Prostate gland (tissue), 2 donors: ENCODE measurements around the gene NFAM1.

Experiments
- POLR2A ChIP-seq: fragments of 450-650 bp; IDR thresholded peaks from one replicate; pipeline ENCODE4 v1.6.1; 2016; ENCODE audit warnings: antibody characterized with exemption, mild to moderate bottlenecking
- TF ChIP-seq, protein P1 (sequence below), 4 experiments: fragments of 200-600 bp in 2 of 4; fragments of 450-650 bp in 2 of 4; sonication (generic) in 2 of 4; IDR thresholded peaks; 1 replicate in 3 of 4; 2 replicates in 1 of 4; pipeline ENCODE4 v1.5.1; 2016 to 2019; ENCODE audit warnings: antibody characterized with exemption in 4 of 4, mild to moderate bottlenecking in 2 of 4, moderate library complexity in 2 of 4

DNA sequence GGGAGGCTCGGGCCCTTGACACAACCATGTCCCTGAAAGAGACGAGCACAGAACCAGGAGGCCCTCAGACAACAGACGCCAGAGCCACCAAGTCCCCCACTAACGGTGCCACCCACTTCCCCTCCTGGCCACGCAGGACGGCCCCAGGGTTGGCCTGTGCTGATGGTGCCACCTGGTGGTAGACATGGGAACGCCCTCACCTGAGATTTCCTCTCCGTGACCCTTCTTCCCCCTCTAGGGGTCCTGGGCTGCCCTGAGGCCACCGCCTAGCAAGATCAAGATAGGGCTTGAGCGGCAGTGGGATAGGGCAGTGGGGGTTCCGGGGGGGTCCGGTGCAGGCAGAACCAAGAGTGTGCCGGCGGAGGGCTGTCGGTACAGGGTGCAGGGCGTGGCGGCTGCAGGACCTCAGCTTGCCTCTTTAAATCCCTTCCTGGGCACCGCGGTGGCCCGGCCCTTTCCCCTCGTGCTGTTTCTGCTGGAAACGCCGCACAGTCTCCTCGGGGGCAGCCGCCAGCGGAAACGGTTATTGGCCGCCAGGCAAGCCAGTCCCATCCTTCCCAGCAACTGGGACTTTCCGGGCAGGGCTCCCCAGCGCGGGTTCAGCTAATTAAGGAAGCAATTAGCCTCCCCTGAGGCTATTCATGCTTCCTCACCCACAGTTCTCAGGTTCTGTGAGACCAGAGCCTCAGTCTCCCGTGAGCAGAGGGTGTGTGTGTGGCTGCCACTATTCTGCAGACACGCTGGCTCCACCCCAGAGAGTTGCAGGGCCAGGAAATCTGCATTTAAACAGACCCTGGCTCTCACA, 5.5 kb upstream of the NFAM1 start:
- TF ChIP-seq, protein P1, sequence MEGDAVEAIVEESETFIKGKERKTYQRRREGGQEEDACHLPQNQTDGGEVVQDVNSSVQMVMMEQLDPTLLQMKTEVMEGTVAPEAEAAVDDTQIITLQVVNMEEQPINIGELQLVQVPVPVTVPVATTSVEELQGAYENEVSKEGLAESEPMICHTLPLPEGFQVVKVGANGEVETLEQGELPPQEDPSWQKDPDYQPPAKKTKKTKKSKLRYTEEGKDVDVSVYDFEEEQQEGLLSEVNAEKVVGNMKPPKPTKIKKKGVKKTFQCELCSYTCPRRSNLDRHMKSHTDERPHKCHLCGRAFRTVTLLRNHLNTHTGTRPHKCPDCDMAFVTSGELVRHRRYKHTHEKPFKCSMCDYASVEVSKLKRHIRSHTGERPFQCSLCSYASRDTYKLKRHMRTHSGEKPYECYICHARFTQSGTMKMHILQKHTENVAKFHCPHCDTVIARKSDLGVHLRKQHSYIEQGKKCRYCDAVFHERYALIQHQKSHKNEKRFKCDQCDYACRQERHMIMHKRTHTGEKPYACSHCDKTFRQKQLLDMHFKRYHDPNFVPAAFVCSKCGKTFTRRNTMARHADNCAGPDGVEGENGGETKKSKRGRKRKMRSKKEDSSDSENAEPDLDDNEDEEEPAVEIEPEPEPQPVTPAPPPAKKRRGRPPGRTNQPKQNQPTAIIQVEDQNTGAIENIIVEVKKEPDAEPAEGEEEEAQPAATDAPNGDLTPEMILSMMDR (IDR thresholded peaks at IDR 0.05) = peak; percentile 96 to 99 (median 98)
- no peak for TF ChIP-seq POLR2A
